GM18870 (cell line): ENCODE measurements around the gene S100A4.
"Not testable (repeated sequence)": the region's sequence is repeated elsewhere in the genome, so short reads cannot be mapped to it uniquely, and the experiment has no call there.

Experiments used
- ATAC-seq: cut with Tn5 transposase; IDR thresholded peaks from one replicate; pipeline ENCODE4 v1.9.1; 2021; ENCODE audit warnings: moderate library complexity; ENCODE audit not compliant: unreplicated experiment

S100A4 gene

GRCh38 chr1:153545067-153546055 lies at the start of gene S100A4:
Gene S100A4 (minus strand): TSS chr1:153545806. CDS start chr1:153544794, 1,012 bp downstream.
- no peak for ATAC-seq

DNA sequence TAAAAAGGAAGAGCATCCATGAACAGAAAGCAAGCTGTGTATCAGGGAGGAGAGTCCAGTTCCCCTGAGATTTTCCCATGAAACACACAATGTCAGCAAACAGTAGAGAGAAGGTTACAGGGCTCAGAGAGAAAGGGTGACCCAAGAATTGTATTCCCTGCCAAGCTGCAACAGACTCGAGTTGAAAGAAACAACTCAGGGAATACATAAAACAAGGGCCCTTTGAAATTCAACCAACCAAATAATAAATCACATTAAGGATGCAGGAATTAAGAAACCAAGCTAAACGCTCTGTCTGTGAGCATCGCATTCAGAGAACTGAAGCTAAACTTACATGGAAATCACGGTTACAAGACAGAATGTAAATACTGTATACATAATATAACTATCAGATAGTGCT lies 47.1 kb upstream of the S100A4 start:
- no peak for ATAC-seq

- ATAC-seq: no peak
These were observed 42.9 kb upstream of the S100A4 start for GRCh38 chr1:153588482-153588881.

GRCh38 chr1:153588033-153588432 lies 42.4 kb upstream of the S100A4 start:
- ATAC-seq: not testable (repeated sequence)

GRCh38 chr1:153587314-153587713 lies 41.7 kb upstream of the S100A4 start:
- no peak for ATAC-seq

DNA sequence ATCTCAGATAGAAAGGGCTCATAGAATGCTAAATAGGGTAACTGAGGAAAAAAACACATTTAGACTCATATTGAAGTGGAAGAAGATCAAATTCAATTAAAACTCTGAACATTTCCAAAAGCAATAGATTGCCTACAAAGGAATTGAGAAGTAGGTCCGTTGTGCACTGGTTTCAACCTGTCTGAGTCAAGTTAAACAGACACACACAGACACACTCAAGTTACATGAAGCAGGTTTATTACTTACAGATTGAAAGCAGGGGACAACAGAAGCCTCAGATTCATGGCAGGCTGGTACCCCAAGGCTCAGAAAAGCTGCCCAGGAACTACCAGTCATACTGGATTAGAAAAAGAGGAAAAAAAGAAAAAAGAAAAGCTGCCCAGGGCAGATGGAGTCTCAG lies 40.7 kb upstream of the S100A4 start:
- ATAC-seq: no peak

DNA sequence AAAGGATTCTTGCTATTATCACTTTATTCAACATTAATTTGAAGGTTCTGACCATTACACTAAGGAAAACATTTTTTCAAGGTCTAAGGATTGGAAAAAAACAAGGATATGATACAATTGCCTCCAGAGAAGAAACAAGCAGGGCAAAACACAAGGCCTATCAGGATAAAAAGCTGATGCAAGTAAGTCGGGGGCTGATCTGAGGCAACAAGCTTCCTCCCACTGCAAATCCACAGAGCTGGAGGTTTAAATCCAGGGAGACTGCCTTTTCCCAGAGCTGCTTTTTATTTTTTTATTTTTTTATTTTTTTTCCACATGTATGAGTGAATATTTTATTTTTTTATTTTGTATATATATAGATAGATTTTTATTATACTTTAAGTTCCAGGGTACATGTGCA lies 39.4 kb upstream of the S100A4 start:
- no peak for ATAC-seq

DNA sequence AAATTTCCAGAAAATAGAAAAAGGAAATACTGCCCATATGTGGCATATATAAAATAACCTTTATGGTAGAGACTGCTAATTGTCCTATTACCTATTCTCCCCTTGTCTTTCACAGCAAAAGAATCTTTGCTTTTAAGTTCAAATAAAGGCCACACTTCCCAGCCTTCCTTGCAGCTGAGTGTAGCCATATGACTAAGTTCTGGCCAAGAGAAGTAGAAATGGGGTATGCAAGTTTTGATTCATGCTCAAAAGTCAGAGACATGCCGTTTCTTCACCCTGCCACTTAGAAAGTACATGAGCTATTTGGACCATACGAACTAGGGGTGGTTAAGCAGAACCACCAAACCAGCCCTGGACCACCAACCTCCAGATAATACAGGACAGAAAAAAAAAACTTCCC lies 38.4 kb upstream of the S100A4 start:
- no peak for ATAC-seq

GRCh38 chr1:153583514-153583913 lies 37.9 kb upstream of the S100A4 start:
- ATAC-seq: not testable (repeated sequence)

DNA sequence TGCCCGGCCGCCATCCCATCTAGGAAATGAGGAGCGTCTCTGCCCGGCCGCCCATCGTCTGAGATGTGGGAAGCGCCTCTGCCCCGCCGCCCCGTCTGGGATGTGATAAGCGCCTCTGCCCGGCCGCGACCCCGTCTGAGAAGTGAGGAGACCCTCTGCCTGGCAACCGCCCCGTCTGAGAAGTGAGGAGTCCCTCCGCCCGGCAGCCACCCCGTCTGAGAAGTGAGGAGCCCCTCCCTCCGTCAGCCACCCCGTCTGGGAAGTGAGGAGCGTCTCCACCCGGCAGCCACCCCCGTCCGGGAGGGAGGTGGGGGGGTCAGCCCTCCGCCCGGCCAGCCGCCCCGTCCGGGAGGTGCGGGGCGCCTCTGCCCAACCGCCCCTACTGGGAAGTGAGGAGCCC lies 37.2 kb upstream of the S100A4 start:
- not testable (repeated sequence) for ATAC-seq

- ATAC-seq: no peak
These were observed 33.3 kb upstream of the S100A4 start for GRCh38 chr1:153578936-153579335.

DNA sequence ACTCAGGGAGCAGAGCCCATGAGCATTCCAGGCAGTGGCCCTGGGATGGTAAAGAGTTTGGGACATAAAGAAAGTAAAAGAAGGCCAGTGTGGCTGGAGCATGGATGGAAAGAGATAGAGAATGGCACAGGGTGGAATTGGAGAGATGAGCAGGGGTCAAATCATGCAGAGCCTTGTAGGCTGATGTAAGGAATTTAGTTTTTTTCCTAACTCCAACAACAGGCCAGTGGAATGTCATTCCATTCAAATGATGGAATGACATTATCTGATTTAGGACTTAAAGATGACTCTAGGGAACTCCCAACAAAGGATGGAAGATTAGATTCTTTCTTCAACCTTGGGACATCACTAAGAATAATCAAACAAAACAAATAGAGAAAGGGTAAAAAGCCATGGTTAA lies 32.9 kb upstream of the S100A4 start:
- ATAC-seq: no peak

- no peak for ATAC-seq
These were observed 32.0 kb upstream of the S100A4 start for GRCh38 chr1:153577624-153578051.

DNA sequence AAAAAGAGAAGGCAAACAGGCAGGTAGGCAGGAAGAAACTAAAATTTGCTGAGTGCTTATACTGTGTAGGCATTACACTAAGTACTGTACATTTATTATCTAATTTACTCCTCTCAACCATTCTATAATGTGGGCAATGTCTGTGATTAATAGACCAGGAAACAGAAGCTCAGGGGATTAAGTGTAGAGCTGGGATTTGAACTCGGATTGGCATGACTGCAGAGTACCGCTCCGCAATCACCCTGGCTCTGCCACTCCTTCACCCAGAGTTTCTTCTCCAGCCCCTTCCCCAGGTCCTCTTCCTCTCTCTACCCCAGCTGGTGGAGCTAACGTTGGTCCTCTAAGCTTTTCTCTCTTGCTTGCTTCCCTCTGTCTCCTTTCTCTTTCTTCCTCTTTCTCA lies 31.5 kb upstream of the S100A4 start:
- no peak for ATAC-seq

DNA sequence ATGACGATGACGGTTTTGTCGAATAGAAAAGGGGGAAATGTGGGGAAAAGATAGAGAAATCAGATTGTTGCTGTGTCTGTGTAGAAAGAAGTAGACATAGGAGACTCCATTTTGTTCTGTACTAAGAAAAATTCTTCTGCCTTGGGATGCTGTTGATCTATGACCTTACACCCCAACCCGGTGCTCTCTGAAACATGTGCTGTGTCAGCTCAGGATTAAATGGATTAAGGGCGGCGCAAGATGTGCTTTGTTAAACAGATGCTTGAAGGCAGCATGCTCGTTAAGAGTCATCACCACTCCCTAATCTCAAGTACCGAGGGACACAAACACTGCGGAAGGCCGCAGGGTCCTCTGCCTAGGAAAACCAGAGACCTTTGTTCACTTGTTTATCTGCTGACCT lies 29.9 kb upstream of the S100A4 start:
- not testable (repeated sequence) for ATAC-seq

GRCh38 chr1:153575081-153575491 lies 29.5 kb upstream of the S100A4 start:
- not testable (repeated sequence) for ATAC-seq

DNA sequence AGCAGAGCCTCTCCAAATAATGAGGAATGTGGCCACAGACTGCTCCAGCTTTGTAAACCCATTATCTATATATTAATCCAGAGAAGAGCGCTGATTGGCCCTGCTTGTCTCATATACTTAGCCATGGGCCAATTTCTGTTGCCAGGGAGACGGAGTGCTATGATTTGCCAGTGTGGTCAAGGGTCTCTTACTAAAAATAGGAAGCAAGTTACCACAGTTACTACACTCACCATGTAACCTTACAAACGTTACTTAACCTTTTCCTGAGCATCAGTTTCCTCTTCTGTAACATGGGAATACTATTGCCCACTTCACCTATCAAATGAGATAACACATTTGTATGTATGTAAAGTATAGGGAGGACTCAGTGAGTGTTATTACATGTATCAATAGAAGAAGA lies 27.7 kb upstream of the S100A4 start:
- ATAC-seq: no peak

GRCh38 chr1:153572569-153573015 lies 27.0 kb upstream of the S100A4 start:
- ATAC-seq: no peak

- no peak for ATAC-seq
These were observed 26.1 kb upstream of the S100A4 start for GRCh38 chr1:153571706-153572105.

DNA sequence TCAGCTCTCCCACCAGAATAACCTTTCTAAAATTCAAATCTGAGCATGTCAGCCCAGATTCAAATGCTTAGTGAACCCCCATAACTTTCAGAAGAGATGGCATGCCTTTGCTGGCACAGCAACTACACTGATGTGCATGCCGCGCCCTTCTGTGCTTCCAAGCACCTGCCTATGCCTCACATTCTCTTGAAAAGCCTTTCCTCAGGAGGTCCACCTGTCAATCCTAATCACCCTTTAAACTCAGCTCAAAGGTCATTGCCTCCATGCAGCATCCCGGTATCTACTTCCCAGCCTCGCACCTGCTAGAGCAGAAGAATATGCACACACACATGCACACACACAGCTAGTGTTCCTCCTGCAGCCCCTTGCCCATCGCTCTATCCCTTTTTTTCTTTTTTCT lies 25.3 kb upstream of the S100A4 start:
- no peak for ATAC-seq

- ATAC-seq: no peak
These were observed 23.9 kb upstream of the S100A4 start for GRCh38 chr1:153569465-153569864.

GRCh38 chr1:153568367-153569099 lies 22.9 kb upstream of the S100A4 start:
- no peak for ATAC-seq
